Upper lobe of right lung (tissue), 1 donor: ENCODE measurements around the gene NPHP3. TPM values are rescaled to one million over a fixed set of nuclear protein-coding genes. Genes with fewer than 3 reads are reported as not detected.

ENCODE experiments used
- ATAC-seq: fragments of 200-7000 bp; cut with Tn5 transposase; one replicate; pipeline ENCODE4 v1.9.1; 2020; ENCODE audit warnings: mild to moderate bottlenecking, moderate library complexity
- DNase-seq: peaks from one replicate; pipeline ENCODE4 v3.0.0-alpha.2; 2020
- H3K27ac ChIP-seq: fragments of 200-600 bp; one replicate; pipeline ENCODE4 v1.8.0; 2022
- H3K27me3 ChIP-seq: fragments of 200-600 bp; one replicate; pipeline ENCODE4 v1.8.0; 2022; ENCODE audit warnings: mild to moderate bottlenecking
- H3K36me3 ChIP-seq: fragments of 200-600 bp; one replicate; pipeline ENCODE4 v1.8.0; 2022
- H3K4me1 ChIP-seq: fragments of 200-600 bp; one replicate; pipeline ENCODE4 v1.8.0; 2022
- H3K4me3 ChIP-seq: fragments of 200-600 bp; one replicate; pipeline ENCODE4 v1.8.0; 2022; ENCODE audit warnings: mild to moderate bottlenecking
- H3K9me3 ChIP-seq: fragments of 200-600 bp; one replicate; pipeline ENCODE4 v1.8.0; 2022
- CTCF ChIP-seq: fragments of 200-600 bp; IDR thresholded peaks from one replicate; pipeline ENCODE4 v1.8.0; 2022; ENCODE audit warnings: antibody characterized with exemption
- intact Hi-C: fragments of 100-400 bp; cut with DNase I; formaldehyde crosslinking; loops from one replicate; pipeline ENCODE4 v1.11.0; 2022
- long read RNA-seq: library from polyadenylated mRNA; unstranded; transcript quantifications from one replicate; pipeline ENCODE4 v2.0.0, GENCODE V29; 2021
- total RNA-seq: library from RNA; stranded (reverse); fragmentation: NEBNext Ultra II Directional; extraction: Animal tissue kit (Norgen Biotek cat#: 25700); gene quantifications from one replicate; pipeline ENCODE4 v1.2.1, GENCODE V29; 2021
- donor health status: DM: no; HTN: yes; CAD: no; lungs with severe emphysema.

Gene NPHP3, protein sequence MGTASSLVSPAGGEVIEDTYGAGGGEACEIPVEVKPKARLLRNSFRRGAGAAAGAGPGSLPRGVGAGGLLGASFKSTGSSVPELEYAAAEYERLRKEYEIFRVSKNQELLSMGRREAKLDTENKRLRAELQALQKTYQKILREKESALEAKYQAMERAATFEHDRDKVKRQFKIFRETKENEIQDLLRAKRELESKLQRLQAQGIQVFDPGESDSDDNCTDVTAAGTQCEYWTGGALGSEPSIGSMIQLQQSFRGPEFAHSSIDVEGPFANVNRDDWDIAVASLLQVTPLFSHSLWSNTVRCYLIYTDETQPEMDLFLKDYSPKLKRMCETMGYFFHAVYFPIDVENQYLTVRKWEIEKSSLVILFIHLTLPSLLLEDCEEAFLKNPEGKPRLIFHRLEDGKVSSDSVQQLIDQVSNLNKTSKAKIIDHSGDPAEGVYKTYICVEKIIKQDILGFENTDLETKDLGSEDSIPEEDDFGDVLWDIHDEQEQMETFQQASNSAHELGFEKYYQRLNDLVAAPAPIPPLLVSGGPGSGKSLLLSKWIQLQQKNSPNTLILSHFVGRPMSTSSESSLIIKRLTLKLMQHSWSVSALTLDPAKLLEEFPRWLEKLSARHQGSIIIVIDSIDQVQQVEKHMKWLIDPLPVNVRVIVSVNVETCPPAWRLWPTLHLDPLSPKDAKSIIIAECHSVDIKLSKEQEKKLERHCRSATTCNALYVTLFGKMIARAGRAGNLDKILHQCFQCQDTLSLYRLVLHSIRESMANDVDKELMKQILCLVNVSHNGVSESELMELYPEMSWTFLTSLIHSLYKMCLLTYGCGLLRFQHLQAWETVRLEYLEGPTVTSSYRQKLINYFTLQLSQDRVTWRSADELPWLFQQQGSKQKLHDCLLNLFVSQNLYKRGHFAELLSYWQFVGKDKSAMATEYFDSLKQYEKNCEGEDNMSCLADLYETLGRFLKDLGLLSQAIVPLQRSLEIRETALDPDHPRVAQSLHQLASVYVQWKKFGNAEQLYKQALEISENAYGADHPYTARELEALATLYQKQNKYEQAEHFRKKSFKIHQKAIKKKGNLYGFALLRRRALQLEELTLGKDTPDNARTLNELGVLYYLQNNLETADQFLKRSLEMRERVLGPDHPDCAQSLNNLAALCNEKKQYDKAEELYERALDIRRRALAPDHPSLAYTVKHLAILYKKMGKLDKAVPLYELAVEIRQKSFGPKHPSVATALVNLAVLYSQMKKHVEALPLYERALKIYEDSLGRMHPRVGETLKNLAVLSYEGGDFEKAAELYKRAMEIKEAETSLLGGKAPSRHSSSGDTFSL (N-terminal part only)
- 33.7 TPM for total RNA-seq
- long read RNA-seq, full-length matches to known transcripts = 4 of 13 reads
- long read RNA-seq, partial matches to known transcripts = 3 of 13 reads
- long read RNA-seq, other reads (novel, unspliced or antisense) = 6 of 13 reads

- intact Hi-C loops = no loop called here
- ATAC-seq = peak; percentile 93
- Histone ChIP-seq H3K4me3 (peak within 1 kb of the TSS; percentile 81), H3K27me3 (no peaks in the 10 kb centered on the region), H3K4me1 (peaks cover 28% of the 10 kb centered on the region), H3K27ac (peak within 1 kb of the TSS; percentile 94), H3K9me3 (no peaks in the 10 kb centered on the region), H3K36me3 (peaks cover 12% of the 10 kb centered on the region)
- TF ChIP-seq CTCF = no peak
- DNase-seq = peak; percentile 99
Measured at GRCh38 chr3:132722165-132723023, at the start of gene NPHP3. NPHP3 (minus strand) TSS chr3:132722409; CDS start chr3:132722355, 54 bp downstream.

- intact Hi-C loops = no loop called here
Measured at GRCh38 chr3:132758740-132759139, 36.5 kb upstream of the NPHP3 start.

GRCh38 chr3:132756108-132756650, 34.0 kb upstream of the NPHP3 start:
- DNase-seq (no peak), ATAC-seq (no peak)
- intact Hi-C loops = no loop called here
- H3K27ac ChIP-seq = no peak overlapping the region
- no peaks in the 10 kb centered on the region for H3K36me3 ChIP-seq
- no peaks in the 10 kb centered on the region for H3K4me1 ChIP-seq
- no peaks in the 10 kb centered on the region for H3K27me3 ChIP-seq
- no peak overlapping the region for H3K4me3 ChIP-seq
- no peak for TF ChIP-seq CTCF
- no peaks in the 10 kb centered on the region for H3K9me3 ChIP-seq

More at GRCh38 chr3:132758740-132759139, 36.5 kb upstream of the NPHP3 start:
- TF ChIP-seq CTCF = no peak
- ATAC-seq (no peak), DNase-seq (no peak)
- Histone ChIP-seq H3K36me3 (no peaks in the 10 kb centered on the region), H3K27me3 (no peaks in the 10 kb centered on the region), H3K9me3 (no peaks in the 10 kb centered on the region), H3K4me3 (no peak overlapping the region), H3K4me1 (no peaks in the 10 kb centered on the region), H3K27ac (no peak overlapping the region)

DNA sequence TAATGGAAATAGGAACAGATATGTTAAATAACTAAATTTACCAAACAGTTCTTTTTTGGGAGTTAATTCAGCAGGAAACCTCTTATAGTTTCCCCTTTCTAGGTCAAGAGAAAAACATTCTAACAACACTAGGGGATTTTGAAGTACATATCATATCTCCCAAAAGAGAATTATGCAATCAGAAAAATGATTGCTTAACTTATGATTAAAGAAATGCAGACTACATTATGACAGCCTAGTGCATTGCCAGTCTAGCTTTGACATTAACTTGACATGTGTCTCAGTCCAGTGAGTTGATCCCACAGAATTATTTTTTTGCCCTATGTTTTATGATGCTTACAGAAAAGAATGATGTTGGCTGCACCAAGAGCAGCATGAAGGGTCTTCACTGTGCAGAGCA, 31.7 kb upstream of the NPHP3 start:
- Histone ChIP-seq H3K4me1 (no peaks in the 10 kb centered on the region), H3K27me3 (no peaks in the 10 kb centered on the region), H3K27ac (no peak overlapping the region), H3K4me3 (no peak overlapping the region), H3K36me3 (no peaks in the 10 kb centered on the region), H3K9me3 (no peaks in the 10 kb centered on the region)
- intact Hi-C loops = no loop called here
- no peak for ATAC-seq
- no peak for DNase-seq
- TF ChIP-seq CTCF = no peak
